Lung (tissue), 4 donors: ENCODE data around the gene ABCC6. TPM values are rescaled to one million over a fixed set of nuclear protein-coding genes. Genes with fewer than 3 reads are reported as not detected.

ENCODE experiments used
- polyA plus RNA-seq, 2 donors: library from polyadenylated mRNA; stranded (reverse); fragments of 200-250 nt; gene quantifications; one replicate each; pipeline ENCODE4 v1.2.1, GENCODE V29; 2013
- total RNA-seq, 2 donors: library from RNA; depleted of rRNA in 1 of 2; stranded (reverse); fragments of >200 nt in 1 of 2; gene quantifications; one replicate each; pipeline ENCODE4 v1.2.1, GENCODE V29; 2014 to 2021
- donor health status: Bipolar disorder and iron deficiency.
- donor health status: healthy.
- donor health status: DM: yes; HTN: yes; CAD: no.

The ABCC6 gene
- total and polyA plus RNA-seq, 4 donors: 10.0 to 37.0 (median 23.9) TPM

Other genes starting within 250 kb of the ABCC6 start
- 10 to 100 TPM; 42.0 to 54.9 TPM for gene NOMO3, start 9.0 kb upstream of the ABCC6 start, total RNA-seq
- 10 to 100 TPM in 1 of 2 donors, 1 to 10 TPM in 1; 7.8 to 14.2 TPM for gene NOMO3, start 9.0 kb upstream of the ABCC6 start, polyA plus RNA-seq
- 10 to 100 TPM; 10.1 to 10.5 TPM for gene NPIPA7, start 155.6 kb upstream of the ABCC6 start, total RNA-seq
- 10 to 100 TPM in 1 of 2 donors, 1 to 10 TPM in 1; 9.3 to 21.6 TPM for gene NPIPA7, start 155.6 kb upstream of the ABCC6 start, polyA plus RNA-seq